Activated T-helper 1 cell treated with anti-CD3 and anti-CD28 coated beads, Interleukin-12 subunit alpha, Interleukin-12 subunit beta, Interleukin-2, Interleukin-4 antibody, amounts not matched to agents 30 ng/mL and 10 ng/mL and 1 ng/mL, durations not matched to agents 14 hours and 24 hours and 36 hours (primary cell): ENCODE results near the gene OR6X1. TPM values are rescaled to one million over a fixed set of nuclear protein-coding genes. Genes with fewer than 3 reads are reported as not detected.

Experiments
- DNase-seq: peaks from one replicate; pipeline ENCODE4 v3.0.0; 2021; ENCODE audit warnings: low spot score
- H3K27ac Mint-ChIP-seq: one replicate; pipeline ENCODE4 v1.8.0; 2021; ENCODE audit warnings: mild to moderate bottlenecking, mixed read lengths
- H3K27me3 Mint-ChIP-seq: one replicate; pipeline ENCODE4 v1.8.0; 2022; ENCODE audit warnings: mild to moderate bottlenecking, moderate library complexity, mixed read lengths; ENCODE audit not compliant: insufficient read depth
- H3K36me3 Mint-ChIP-seq: one replicate; pipeline ENCODE4 v1.8.0; 2021; ENCODE audit warnings: low read depth, mixed read lengths
- H3K4me1 Mint-ChIP-seq: one replicate; pipeline ENCODE4 v1.8.0; 2021; ENCODE audit warnings: low read depth, mixed read lengths
- H3K4me3 Mint-ChIP-seq: one replicate; pipeline ENCODE4 v1.8.0; 2021; ENCODE audit warnings: mild to moderate bottlenecking, moderate library complexity, mixed read lengths
- H3K9me3 Mint-ChIP-seq: one replicate; pipeline ENCODE4 v1.8.0; 2021; ENCODE audit warnings: mixed read lengths
- intact Hi-C: fragments of 100-400 bp; cut with micrococcal nuclease; formaldehyde crosslinking; loops from one replicate; pipeline ENCODE4 v1.15.1; 2024
- total RNA-seq: library from RNA; stranded (reverse); gene quantifications from 2 replicates; pipeline ENCODE4 v1.2.3, GENCODE V29; 2022

The OR6X1 gene
- not detected in 2 replicates for total RNA-seq

- peaks cover 68% of the 10 kb centered on the region for H3K4me1 Mint-ChIP-seq
- H3K9me3 Mint-ChIP-seq = peaks cover 15% of the 10 kb centered on the region
- peaks cover 5% of the 10 kb centered on the region for H3K36me3 Mint-ChIP-seq
- intact Hi-C loops = loop anchor here (1.0 kb wide), 1 partner anchor 13 kb away; the partner anchor contains the start of gene ZNF202
- peak within 1 kb of the TSS; percentile 38 for H3K4me3 Mint-ChIP-seq
- H3K27ac Mint-ChIP-seq = peak within 1 kb of the TSS; percentile 91
- peak; percentile 1 for DNase-seq
- peaks cover 5% of the 10 kb centered on the region for H3K27me3 Mint-ChIP-seq
Measured at GRCh38 chr11:123754101-123754568, at the start of gene OR6X1. Gene OR6X1 (minus strand): TSS chr11:123754518. CDS start chr11:123754518, 0 bp downstream.

- intact Hi-C loops = no loop called here
- Mint-ChIP-seq H3K27ac (no peak overlapping the region), H3K27me3 (peaks cover 2% of the 10 kb centered on the region), H3K4me1 (no peaks in the 10 kb centered on the region), H3K9me3 (no peaks in the 10 kb centered on the region), H3K4me3 (no peak overlapping the region), H3K36me3 (no peaks in the 10 kb centered on the region)
- no peak for DNase-seq
Measured at GRCh38 chr11:123801765-123802164, 47.4 kb upstream of the OR6X1 start.

GRCh38 chr11:123800036-123800435 lies 45.7 kb upstream of the OR6X1 start:
- Mint-ChIP-seq H3K4me3 (no peak overlapping the region), H3K36me3 (no peaks in the 10 kb centered on the region), H3K9me3 (no peaks in the 10 kb centered on the region), H3K27me3 (peaks cover 2% of the 10 kb centered on the region), H3K27ac (no peak overlapping the region), H3K4me1 (no peaks in the 10 kb centered on the region)
- intact Hi-C loops = no loop called here
- DNase-seq = no peak

- no peaks in the 10 kb centered on the region for H3K9me3 Mint-ChIP-seq
- H3K4me1 Mint-ChIP-seq = no peaks in the 10 kb centered on the region
- no peaks in the 10 kb centered on the region for H3K36me3 Mint-ChIP-seq
- no peak overlapping the region for H3K27ac Mint-ChIP-seq
- DNase-seq = no peak
- intact Hi-C loops = no loop called here
- H3K27me3 Mint-ChIP-seq = peaks cover 2% of the 10 kb centered on the region
- H3K4me3 Mint-ChIP-seq = no peak overlapping the region
Measured at GRCh38 chr11:123799438-123799837, 45.1 kb upstream of the OR6X1 start.

DNA sequence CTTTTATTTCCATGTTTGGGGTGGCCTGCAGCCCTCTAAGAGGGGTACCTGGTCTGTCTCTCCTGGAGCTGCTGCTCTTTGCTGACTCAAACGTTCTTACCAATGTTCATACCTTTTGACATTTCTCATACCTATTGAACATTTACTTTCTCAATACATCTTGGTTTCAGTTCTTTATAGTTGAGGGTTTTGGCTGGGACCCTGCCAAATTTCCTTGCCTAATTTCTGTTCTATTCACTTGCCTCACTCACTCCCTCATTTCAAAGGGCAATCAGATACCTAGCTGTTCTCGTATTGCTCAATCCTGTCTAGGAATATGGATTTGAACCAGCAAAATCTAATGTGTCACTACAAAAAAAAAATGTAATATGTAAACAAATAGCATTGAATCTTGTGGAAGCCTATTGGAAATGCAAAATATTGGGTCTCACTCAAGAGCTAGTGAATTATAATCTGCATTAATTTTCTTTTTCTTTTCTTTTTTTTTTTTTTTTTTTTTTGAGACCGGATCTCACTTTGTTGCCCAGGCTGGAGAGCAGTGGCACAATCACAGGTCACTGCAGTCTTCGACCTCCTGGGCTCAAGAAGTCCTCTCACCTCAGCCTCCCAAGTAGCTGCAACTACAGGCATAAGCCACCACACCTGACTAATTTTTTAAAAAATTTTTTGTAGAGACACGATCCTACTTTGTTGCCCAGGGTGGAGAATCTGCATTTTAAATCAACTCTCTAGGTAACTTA lies 44.4 kb upstream of the OR6X1 start:
- intact Hi-C loops = no loop called here
- no peak for DNase-seq
- Mint-ChIP-seq H3K4me1 (no peaks in the 10 kb centered on the region), H3K36me3 (no peaks in the 10 kb centered on the region), H3K27ac (no peak overlapping the region), H3K4me3 (no peak overlapping the region), H3K27me3 (peaks cover 2% of the 10 kb centered on the region), H3K9me3 (no peaks in the 10 kb centered on the region)

GRCh38 chr11:123798079-123798478 lies 43.8 kb upstream of the OR6X1 start:
- Mint-ChIP-seq H3K27ac (no peak overlapping the region), H3K4me3 (no peak overlapping the region), H3K4me1 (no peaks in the 10 kb centered on the region), H3K9me3 (no peaks in the 10 kb centered on the region), H3K27me3 (peaks cover 2% of the 10 kb centered on the region), H3K36me3 (no peaks in the 10 kb centered on the region)
- intact Hi-C loops = no loop called here
- DNase-seq = no peak

DNA sequence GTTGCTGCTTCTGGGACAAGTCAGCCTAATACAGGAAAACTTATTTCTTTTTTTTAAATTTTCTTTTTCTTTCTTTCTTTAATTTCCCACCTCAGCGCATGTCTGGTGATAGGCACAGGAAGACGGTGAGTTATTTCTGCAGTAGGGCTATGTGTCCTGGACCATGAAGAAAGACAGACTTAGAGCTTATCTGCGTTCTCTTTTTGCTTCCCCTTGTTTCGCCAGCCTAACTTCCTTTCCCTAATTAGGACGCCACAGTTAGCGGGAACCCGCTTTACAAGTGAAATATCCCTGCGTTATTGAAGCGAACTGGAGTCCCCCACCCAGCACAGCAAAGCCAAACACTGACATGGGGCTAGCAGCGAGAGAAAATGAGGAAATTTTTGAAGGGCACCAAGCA lies 43.2 kb upstream of the OR6X1 start:
- Mint-ChIP-seq H3K4me1 (no peaks in the 10 kb centered on the region), H3K27ac (no peak overlapping the region), H3K27me3 (peaks cover 2% of the 10 kb centered on the region), H3K9me3 (no peaks in the 10 kb centered on the region), H3K36me3 (no peaks in the 10 kb centered on the region), H3K4me3 (no peak overlapping the region)
- no peak for DNase-seq
- intact Hi-C loops = no loop called here

- H3K27me3 Mint-ChIP-seq = peaks cover 2% of the 10 kb centered on the region
- intact Hi-C loops = no loop called here
- H3K36me3 Mint-ChIP-seq = no peaks in the 10 kb centered on the region
- no peaks in the 10 kb centered on the region for H3K9me3 Mint-ChIP-seq
- no peak for DNase-seq
- no peaks in the 10 kb centered on the region for H3K4me1 Mint-ChIP-seq
- no peak overlapping the region for H3K27ac Mint-ChIP-seq
- H3K4me3 Mint-ChIP-seq = no peak overlapping the region
Measured at GRCh38 chr11:123797114-123797513, 42.8 kb upstream of the OR6X1 start.

GRCh38 chr11:123796226-123796625 lies 41.9 kb upstream of the OR6X1 start:
- Mint-ChIP-seq H3K4me3 (no peak overlapping the region), H3K27me3 (peaks cover 2% of the 10 kb centered on the region), H3K9me3 (no peaks in the 10 kb centered on the region), H3K4me1 (no peaks in the 10 kb centered on the region), H3K27ac (no peak overlapping the region), H3K36me3 (no peaks in the 10 kb centered on the region)
- DNase-seq = no peak
- intact Hi-C loops = no loop called here

- no peak for DNase-seq
- intact Hi-C loops = no loop called here
- H3K27me3 Mint-ChIP-seq = peaks cover 16% of the 10 kb centered on the region
- H3K36me3 Mint-ChIP-seq = no peaks in the 10 kb centered on the region
- H3K27ac Mint-ChIP-seq = no peak overlapping the region
- no peak overlapping the region for H3K4me3 Mint-ChIP-seq
- peaks cover under 1% of the 10 kb centered on the region for H3K9me3 Mint-ChIP-seq
- H3K4me1 Mint-ChIP-seq = no peaks in the 10 kb centered on the region
Measured at GRCh38 chr11:123783536-123783935, 29.2 kb upstream of the OR6X1 start.

GRCh38 chr11:123778511-123778910 lies 24.2 kb upstream of the OR6X1 start:
- intact Hi-C loops = no loop called here

DNA sequence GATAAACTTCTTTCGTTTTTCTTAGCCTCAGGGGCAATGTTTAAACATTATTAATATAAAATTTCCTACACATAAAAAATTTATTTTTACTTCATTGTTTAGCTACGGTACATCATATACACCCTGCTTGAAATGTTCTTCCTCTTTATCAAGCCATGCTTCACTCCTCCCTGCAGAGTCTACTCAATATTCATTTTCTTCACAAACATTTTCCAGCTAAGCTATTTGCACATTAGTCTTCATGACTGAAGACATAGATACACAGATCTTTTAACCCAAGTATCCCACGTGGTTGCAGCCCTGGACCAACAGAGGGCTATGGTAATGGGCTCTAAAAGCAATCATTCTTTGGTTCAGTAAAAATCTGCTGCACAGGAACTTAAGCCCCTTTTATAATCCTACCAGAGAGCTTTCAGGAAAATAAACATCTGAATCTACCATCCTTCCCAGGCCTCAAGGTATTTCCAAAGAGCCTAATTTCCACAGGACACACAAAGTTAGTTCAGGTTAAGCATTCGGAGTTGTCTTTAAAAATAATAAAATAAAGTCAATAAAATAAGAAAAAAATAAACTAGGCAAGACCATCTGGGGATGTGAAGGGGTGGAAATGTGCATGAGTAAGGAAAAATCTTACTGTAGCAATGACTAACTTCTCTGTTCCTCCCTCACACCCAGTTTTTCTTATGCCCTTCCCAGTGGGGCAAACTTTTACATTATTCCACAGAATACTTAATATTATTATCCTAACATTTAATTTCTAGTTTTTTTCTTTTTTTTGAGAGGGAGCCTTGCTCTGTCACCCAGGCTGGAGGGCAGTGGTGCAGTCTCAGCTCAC lies 21.6 kb upstream of the OR6X1 start:
- peaks cover 3% of the 10 kb centered on the region for H3K9me3 Mint-ChIP-seq

More at GRCh38 chr11:123778511-123778910, 24.2 kb upstream of the OR6X1 start:
- H3K4me3 Mint-ChIP-seq = no peak overlapping the region
- no peaks in the 10 kb centered on the region for H3K4me1 Mint-ChIP-seq
- H3K27ac Mint-ChIP-seq = no peak overlapping the region
- peaks cover 13% of the 10 kb centered on the region for H3K27me3 Mint-ChIP-seq
- no peak for DNase-seq
- no peaks in the 10 kb centered on the region for H3K36me3 Mint-ChIP-seq
- H3K9me3 Mint-ChIP-seq = no peaks in the 10 kb centered on the region

GRCh38 chr11:123775289-123775688 lies 21.0 kb upstream of the OR6X1 start:
- Mint-ChIP-seq H3K27me3 (peaks cover 14% of the 10 kb centered on the region), H3K4me3 (no peak overlapping the region), H3K27ac (no peak overlapping the region), H3K9me3 (peaks cover 4% of the 10 kb centered on the region), H3K36me3 (no peaks in the 10 kb centered on the region), H3K4me1 (no peaks in the 10 kb centered on the region)
- intact Hi-C loops = no loop called here
- DNase-seq = no peak

More for the DNA sequence above, 21.6 kb upstream of the OR6X1 start:
- DNase-seq = no peak
- Mint-ChIP-seq H3K36me3 (no peaks in the 10 kb centered on the region), H3K27ac (no peak overlapping the region), H3K27me3 (peaks cover 14% of the 10 kb centered on the region), H3K4me3 (no peak overlapping the region), H3K4me1 (no peaks in the 10 kb centered on the region)
- intact Hi-C loops = no loop called here
